Small intestine (tissue), 7 donors: Measurements from ENCODE around the gene APOL3. TPM values are rescaled to one million over a fixed set of nuclear protein-coding genes. Genes with fewer than 3 reads are reported as not detected.
A peak's percentile ranks its signal among the peaks of the same experiment; 100 is the strongest.
"Not testable (repeated sequence)": the region's sequence is repeated elsewhere in the genome, so short reads cannot be mapped to it uniquely, and the experiment has no call there.

Experiments
- DNase-seq, 2 donors: peaks; one replicate each; pipeline versions ENCODE4 v3.0.0 to v3.0.0-alpha.2; 2013
- FAIRE-seq: peaks from 2 replicates; lab custom pipeline; 2012; peaks lifted over from hg19 to GRCh38; lab: Jason Lieb, UNC
- H3K27ac ChIP-seq, 3 donors: one replicate each; pipeline ENCODE4 v1.5.1; 2013; ENCODE audit warnings: low read length in 2 of 3, mild to moderate bottlenecking in 2 of 3, control low read depth in 1 of 3, inconsistent platforms in 1 of 3, low read depth in 1 of 3, moderate library complexity in 1 of 3
- H3K27me3 ChIP-seq, 3 donors: one replicate each; pipeline ENCODE4 v1.6.1; 2013; ENCODE audit warnings: low read length in 3 of 3, inconsistent platforms in 1 of 3; ENCODE audit not compliant: control insufficient read depth in 3 of 3, insufficient read depth in 3 of 3
- H3K36me3 ChIP-seq, 3 donors: one replicate each; pipeline ENCODE4 v1.6.1; 2013; ENCODE audit warnings: low read length in 3 of 3, inconsistent platforms in 1 of 3, low read depth in 1 of 3, mild to moderate bottlenecking in 1 of 3, moderate library complexity in 1 of 3; ENCODE audit not compliant: control insufficient read depth in 3 of 3, insufficient read depth in 2 of 3
- H3K4me1 ChIP-seq, 3 donors: one replicate each; pipeline ENCODE4 v1.6.1; 2013; ENCODE audit warnings: low read length in 2 of 3, inconsistent platforms in 1 of 3, low read depth in 1 of 3, mild to moderate bottlenecking in 1 of 3, moderate library complexity in 1 of 3; ENCODE audit not compliant: control insufficient read depth in 3 of 3, insufficient read depth in 2 of 3
- H3K4me3 ChIP-seq, 3 donors: one replicate each; pipeline ENCODE4 v1.5.1; 2013; ENCODE audit warnings: low read length in 3 of 3, control low read depth in 1 of 3, inconsistent platforms in 1 of 3, low read depth in 1 of 3, mild to moderate bottlenecking in 1 of 3, moderate library complexity in 1 of 3
- H3K9me3 ChIP-seq, 2 donors: one replicate each; pipeline ENCODE4 v1.6.1; 2013; ENCODE audit warnings: low read depth in 1 of 2, low read length in 1 of 2; ENCODE audit not compliant: control insufficient read depth in 2 of 2, insufficient read depth in 1 of 2
- WGBS, 3 donors: extraction: QIAGEN DNeasy Blood & Tissue Kit; methylation state at CpG; one replicate each; pipeline ENCODE4 v1.1.7; 2013; 5-methylcytosine and 5-hydroxymethylcytosine counted together
- polyA plus RNA-seq, 4 donors: library from polyadenylated mRNA; stranded (reverse) in 3 of 4; unstranded in 1 of 4; fragments of 200-250 nt in 3 of 4; fragments of 120-200 nt in 1 of 4; gene quantifications; one replicate each; pipeline versions ENCODE4 v1.2.1 to v1.2.3, GENCODE V29; 2013
- donor health status: healthy with polysubstance abuse.
- donor health status: control.
- donor health status: control.
- donor health status: Bipolar disorder and iron deficiency.
- donor health status: healthy.

The APOL3 gene
- polyA plus RNA-seq, 4 donors, result 9.3 to 44.7 (median 18.0) TPM

DNA sequence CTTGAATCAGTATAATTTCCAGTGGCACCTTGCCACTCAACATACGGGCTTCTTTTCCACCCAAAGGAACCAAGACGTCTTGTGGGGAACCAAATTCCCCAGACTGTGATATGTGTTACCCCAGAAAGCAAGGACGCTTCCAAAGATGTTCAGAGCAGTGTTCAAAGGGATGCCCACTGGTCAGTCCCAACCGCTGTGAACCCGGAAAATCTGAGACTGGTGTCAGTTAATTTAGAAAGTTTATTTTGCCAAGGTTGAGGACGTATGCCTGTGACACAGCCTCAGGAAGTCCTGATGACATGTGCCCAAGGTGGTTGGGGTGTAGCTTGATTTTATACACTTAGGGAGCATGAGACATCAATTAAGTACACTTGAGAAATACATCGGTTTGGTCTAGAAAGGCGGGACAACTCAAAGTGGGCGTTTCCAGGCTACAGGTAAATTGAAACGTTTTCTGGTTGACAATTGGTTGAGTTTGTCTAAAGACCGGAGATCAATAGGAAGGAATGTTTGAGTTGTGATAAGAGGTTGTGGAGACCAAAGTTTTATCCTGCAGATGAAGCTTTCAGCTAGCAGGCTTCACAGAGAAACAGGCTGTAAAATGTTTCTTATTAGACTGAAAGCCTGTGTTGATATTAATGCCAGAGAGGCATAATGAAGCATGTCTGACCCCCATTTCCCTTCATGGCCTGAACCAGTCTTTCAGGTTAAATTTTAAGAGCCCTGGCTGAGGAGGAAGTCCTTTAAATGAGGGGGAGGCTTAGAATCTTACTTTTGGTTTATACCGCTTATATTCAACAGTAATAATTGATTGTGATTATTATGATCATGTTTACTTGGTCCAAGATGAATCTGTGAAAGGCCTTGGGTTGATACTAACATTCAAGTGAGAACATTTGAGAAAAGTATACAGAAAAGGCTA is 6.8 kb downstream of the APOL3 start:
- 22 to 52% (median 33%) methylated on average over 12 of the region's 12 CpGs for WGBS, 3 donors
- peaks cover 0 to 8% (median 0%) of the 10 kb centered on the region in 3 donors for H3K36me3 ChIP-seq
- FAIRE-seq, result no peak
- H3K4me1 ChIP-seq, result peaks cover 18 to 40% (median 22%) of the 10 kb centered on the region in 3 donors
- peaks cover 0 to 3% of the 10 kb centered on the region in 2 donors for H3K9me3 ChIP-seq
- no peaks in the 10 kb centered on the region for H3K27me3 ChIP-seq
- H3K4me3 ChIP-seq, result no peak overlapping the region
- DNase-seq, result peak; percentile 56 to 76
- H3K27ac ChIP-seq, result peak overlapping the region; percentile 12 to 79 (median 66)

DNA sequence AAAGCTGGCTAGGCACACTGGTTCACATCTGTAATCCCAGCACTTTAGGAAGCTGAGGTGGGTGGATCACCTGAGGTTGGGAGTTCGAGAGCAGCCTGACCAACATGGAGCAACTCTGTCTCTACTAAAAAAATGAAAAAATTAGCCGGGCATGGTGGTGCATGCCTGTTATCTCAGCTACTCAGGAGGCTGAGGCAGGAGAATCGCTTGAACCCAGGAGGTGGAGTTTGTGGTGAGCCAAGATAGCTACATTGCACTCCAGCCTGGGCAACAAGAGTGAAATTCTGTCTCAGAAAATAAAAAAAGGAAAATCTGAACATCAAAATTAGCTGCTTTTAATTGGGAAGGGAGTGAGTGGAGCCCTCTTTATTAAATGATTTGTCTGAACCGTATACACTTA is 7.7 kb downstream of the APOL3 start:
- not testable (repeated sequence) for DNase-seq, H3K4me3 ChIP-seq, H3K9me3 ChIP-seq, H3K27me3 ChIP-seq, H3K27ac ChIP-seq, FAIRE-seq
- H3K4me1 ChIP-seq, result peaks cover 18 to 40% (median 21%) of the 10 kb centered on the region in 3 donors
- WGBS, 3 donors, result 66 to 72% (median 71%) methylated on average over 4 of the region's 4 CpGs
- peaks cover 4 to 15% (median 4%) of the 10 kb centered on the region in 3 donors for H3K36me3 ChIP-seq

DNA sequence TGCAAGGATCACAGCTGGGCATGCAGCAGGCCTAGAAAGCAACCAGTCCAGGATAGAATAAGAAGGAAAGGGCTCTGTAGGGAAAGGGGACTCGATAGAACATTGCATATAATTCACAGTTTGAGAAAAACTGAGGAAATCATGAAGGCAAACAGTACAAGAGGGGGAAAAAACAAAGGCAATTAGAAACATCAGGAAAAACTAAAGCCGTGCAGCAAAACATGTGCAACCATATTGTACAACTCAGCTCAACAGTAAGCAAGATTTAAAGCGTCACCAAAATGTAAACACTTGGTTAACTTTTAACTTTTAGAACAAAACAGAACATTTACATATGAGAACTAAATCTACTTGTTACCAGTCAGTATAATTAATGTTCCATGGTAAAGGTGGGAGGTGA is 8.5 kb downstream of the APOL3 start:
- H3K9me3 ChIP-seq, result peaks cover 0 to 3% of the 10 kb centered on the region in 2 donors
- peaks cover 18 to 39% (median 21%) of the 10 kb centered on the region in 3 donors for H3K4me1 ChIP-seq
- DNase-seq, result no peak
- H3K4me3 ChIP-seq, result no peak overlapping the region
- H3K27me3 ChIP-seq, result no peaks in the 10 kb centered on the region
- FAIRE-seq, result no peak
- H3K36me3 ChIP-seq, result peaks cover 4 to 17% (median 4%) of the 10 kb centered on the region in 3 donors
- WGBS, 3 donors, result 75 to 78% (median 75%) methylated on average over 3 of the region's 3 CpGs
- no peak overlapping the region for H3K27ac ChIP-seq

DNA sequence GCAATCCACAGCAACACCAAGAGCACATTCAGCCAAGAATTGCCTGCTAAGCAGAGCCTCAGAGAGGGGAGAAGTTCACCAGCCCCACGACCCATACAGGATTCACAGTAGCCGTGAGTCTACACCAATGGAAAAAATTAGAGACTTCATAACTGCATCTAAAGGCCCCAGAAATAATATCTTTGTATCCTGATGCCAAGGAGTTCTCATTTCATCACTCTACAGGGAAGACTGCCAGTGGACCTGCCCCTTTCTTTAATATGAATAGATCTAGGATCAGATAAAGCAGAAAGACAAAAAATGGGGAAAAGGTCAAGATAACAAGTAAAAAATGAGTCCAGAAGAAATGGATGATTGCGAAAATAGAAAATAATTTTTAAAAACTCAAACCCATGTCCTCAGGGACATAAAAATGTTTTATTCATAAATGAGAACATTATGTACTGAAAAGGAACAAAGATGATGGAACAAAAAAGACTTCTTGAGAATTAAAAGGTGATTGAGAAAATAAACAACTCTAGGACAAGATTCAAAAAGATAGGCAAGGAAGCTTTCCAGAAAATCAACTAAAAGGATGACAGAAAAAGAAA is 9.5 kb downstream of the APOL3 start:
- DNase-seq (no peak), FAIRE-seq (no peak)
- Histone ChIP-seq H3K4me3 (no peak overlapping the region), H3K36me3 (peaks cover 4 to 18% (median 4%) of the 10 kb centered on the region in 3 donors), H3K4me1 (peaks cover 17 to 29% (median 18%) of the 10 kb centered on the region in 3 donors), H3K9me3 (peaks cover 0 to 3% of the 10 kb centered on the region in 2 donors), H3K27me3 (no peaks in the 10 kb centered on the region), H3K27ac (peak overlapping the region in 1 of 3 donors; percentile 63)
- 76 to 92% (median 91%) methylated on average over 3 of the region's 3 CpGs for WGBS, 3 donors

DNA sequence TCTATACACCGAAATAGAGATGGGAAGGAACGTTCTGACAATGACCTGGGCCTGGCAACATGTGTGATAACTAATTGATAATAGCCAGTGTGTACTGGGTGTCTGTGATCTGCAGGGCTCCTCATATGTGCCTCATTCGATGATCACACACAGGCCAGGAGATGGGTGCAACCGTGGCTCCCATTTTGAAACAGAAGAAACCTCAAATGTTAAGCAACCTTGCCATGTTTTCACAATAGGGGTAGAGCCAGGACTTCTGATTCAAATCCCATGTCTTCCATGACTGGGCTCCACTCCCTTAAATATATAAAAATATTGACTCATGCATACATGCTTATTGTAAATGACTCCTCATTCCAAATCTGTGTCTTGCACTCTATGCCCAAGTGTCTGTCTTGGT is 11.1 kb downstream of the APOL3 start:
- peaks cover 5 to 16% (median 7%) of the 10 kb centered on the region in 3 donors for H3K4me1 ChIP-seq
- no peak overlapping the region for H3K4me3 ChIP-seq
- WGBS, 3 donors, result 76 to 83% (median 82%) methylated on average over 4 of the region's 4 CpGs
- H3K9me3 ChIP-seq, result peaks cover 0 to 3% of the 10 kb centered on the region in 2 donors
- H3K36me3 ChIP-seq, result peaks cover 4 to 15% (median 4%) of the 10 kb centered on the region in 3 donors
- H3K27me3 ChIP-seq, result no peaks in the 10 kb centered on the region
- DNase-seq, result no peak
- no peak overlapping the region for H3K27ac ChIP-seq
- no peak for FAIRE-seq

DNA sequence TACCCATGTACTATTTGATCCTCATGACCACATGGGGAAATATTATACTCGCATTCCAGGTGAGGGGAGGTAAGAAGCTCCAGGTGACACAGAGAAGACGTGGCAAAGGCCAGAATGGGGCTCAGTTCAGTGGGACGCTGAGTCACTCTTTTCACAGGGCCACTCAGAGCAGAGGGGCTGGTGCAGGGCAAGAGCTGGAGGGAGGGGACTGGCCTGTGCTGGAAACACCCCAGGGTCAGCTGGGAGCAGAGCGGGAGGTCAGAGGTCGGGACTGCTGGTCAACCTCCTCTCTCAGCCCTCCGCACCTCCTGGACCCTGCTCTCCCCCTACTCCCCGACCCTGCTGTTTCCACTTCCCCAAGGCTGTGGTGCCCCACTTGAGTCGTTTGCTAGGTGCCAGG is 12.1 kb downstream of the APOL3 start:
- H3K27ac ChIP-seq, result no peak overlapping the region
- DNase-seq (no peak), FAIRE-seq (no peak)
- H3K27me3 ChIP-seq, result no peaks in the 10 kb centered on the region
- peaks cover 5 to 8% (median 7%) of the 10 kb centered on the region in 3 donors for H3K4me1 ChIP-seq
- WGBS, 3 donors, result 89 to 93% (median 90%) methylated on average over 8 of the region's 8 CpGs
- peaks cover 4 to 17% (median 9%) of the 10 kb centered on the region in 3 donors for H3K36me3 ChIP-seq
- H3K9me3 ChIP-seq, result peaks cover 0 to 3% of the 10 kb centered on the region in 2 donors
- H3K4me3 ChIP-seq, result no peak overlapping the region

DNA sequence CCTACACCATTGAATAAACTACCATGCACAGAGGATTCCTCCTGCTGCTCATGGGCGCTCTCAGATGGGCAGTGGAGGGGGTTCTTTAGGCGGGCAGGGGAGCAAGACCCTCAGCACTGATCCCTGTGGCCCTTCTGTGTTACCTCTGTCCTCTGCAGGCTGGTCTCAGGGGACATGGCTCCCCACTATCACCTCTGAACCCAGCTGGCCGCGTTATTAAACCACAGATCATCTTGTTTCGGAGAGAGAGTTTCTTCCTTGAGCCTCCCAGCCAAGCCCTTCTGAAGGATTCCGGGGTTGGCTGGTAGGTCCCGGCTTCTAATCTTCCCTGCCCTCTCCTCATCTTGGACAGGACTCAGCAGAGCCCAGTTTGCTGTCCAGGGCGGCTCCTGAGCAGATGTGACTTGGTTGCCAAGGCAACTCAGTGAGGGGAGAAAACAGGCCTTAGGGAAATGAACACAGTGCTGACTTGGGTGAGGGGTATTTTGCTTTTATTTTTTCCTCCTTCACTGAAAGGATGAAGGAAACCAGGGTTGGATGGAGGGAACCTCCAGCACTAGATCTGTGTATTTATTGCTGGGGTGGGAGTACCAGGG is 13.3 kb downstream of the APOL3 start:
- H3K4me1 ChIP-seq, result peaks cover 3 to 4% (median 4%) of the 10 kb centered on the region in 3 donors
- DNase-seq, result no peak
- 85 to 88% (median 86%) methylated on average over 8 of the region's 8 CpGs for WGBS, 3 donors
- FAIRE-seq, result no peak
- H3K9me3 ChIP-seq, result peaks cover 0 to 3% of the 10 kb centered on the region in 2 donors
- H3K36me3 ChIP-seq, result peaks cover 4 to 20% (median 11%) of the 10 kb centered on the region in 3 donors
- H3K27me3 ChIP-seq, result no peaks in the 10 kb centered on the region
- no peak overlapping the region for H3K4me3 ChIP-seq
- no peak overlapping the region for H3K27ac ChIP-seq

DNA sequence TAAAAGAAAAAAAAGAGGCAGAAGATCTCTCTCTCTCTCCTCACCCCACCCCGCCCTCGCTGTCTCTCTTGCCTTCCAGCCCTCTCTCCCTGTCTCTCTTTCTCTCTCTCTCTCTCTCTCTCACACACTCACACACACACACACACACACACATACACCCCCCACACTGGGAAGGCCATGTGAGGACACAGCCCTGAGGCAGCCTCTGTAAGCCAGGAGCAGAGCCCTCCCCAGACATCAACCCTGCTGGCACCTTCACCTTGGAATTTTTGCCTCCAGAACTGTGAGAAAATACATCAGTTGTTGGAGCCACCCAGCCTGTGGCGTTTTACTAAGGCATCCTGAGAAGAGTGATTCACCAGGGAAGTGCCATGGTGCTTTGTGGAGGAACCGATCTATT is 14.7 kb downstream of the APOL3 start:
- H3K4me1 ChIP-seq, result peaks cover 3 to 4% (median 3%) of the 10 kb centered on the region in 3 donors
- no peaks in the 10 kb centered on the region for H3K9me3 ChIP-seq
- peaks cover 4 to 20% (median 11%) of the 10 kb centered on the region in 3 donors for H3K36me3 ChIP-seq
- FAIRE-seq (no peak), DNase-seq (no peak)
- 53 to 78% (median 66%) methylated on average over 4 of the region's 4 CpGs for WGBS, 3 donors
- no peaks in the 10 kb centered on the region for H3K27me3 ChIP-seq
- H3K27ac ChIP-seq, result no peak overlapping the region
- H3K4me3 ChIP-seq, result no peak overlapping the region
